Measurements from ENCODE around the gene KLHL42. TPM values are rescaled to one million over a fixed set of nuclear protein-coding genes. Genes with fewer than 3 reads are reported as not detected.

Gene KLHL42
- total RNA-seq, 1 donor from 2014 or later, result 25.0 TPM

GRCh38 chr12:27747111-27747820 lies 32.8 kb upstream of the KLHL42 start:
- no peak for TF ChIP-seq CTCF (IDR thresholded peaks at IDR 0.05)
- intact Hi-C loops (cut with DNase I), result no loop called here
- DNase-seq, result no peak
- no peak for ATAC-seq
- Histone ChIP-seq H3K4me1 (peaks cover 9% of the 10 kb centered on the region), H3K4me3 (no peak overlapping the region), H3K27ac (peak overlapping the region; percentile 61), H3K36me3 (no peaks in the 10 kb centered on the region), H3K27me3 (no peaks in the 10 kb centered on the region), H3K9me3 (no peaks in the 10 kb centered on the region)

DNA sequence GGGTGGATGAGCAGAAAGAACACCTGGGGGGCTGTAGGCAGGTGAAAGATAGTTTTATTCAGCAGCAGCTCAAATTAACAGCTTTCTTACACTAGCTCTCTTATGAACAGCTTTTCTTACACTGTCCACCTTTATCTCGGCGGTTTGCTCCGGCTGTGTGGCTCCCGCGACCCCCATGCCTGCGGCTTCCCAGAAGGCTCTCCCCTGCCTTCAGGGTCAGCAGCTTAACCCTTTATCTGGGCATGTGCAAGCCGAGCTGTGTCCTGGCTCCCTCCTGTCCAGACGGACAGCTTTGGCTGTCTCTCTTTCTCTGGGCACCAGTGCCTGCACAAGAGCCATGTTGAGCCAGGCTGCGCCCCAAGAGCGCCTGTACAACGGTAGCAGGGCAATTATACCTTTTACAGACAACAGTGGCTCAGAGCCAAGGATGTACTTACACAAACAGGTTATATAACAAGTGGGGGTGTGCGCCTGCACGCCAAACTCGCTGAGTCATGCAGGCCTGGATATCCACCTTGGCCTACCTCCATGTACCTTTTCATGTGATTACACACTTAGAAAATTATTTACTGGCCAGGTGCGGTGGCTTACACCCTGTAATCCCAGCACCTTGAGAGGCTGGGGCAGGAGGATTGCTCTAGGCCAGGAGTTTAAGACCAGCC lies 28.5 kb upstream of the KLHL42 start:
- Histone ChIP-seq H3K4me3 (no peak overlapping the region), H3K36me3 (peaks cover 16% of the 10 kb centered on the region), H3K27ac (no peak overlapping the region), H3K27me3 (no peaks in the 10 kb centered on the region), H3K4me1 (peaks cover 9% of the 10 kb centered on the region), H3K9me3 (no peaks in the 10 kb centered on the region)
- ATAC-seq (peak; percentile 57), DNase-seq (no peak)
- TF ChIP-seq CTCF (IDR thresholded peaks at IDR 0.05), result no peak
- intact Hi-C loops (cut with DNase I), result no loop called here

- Histone ChIP-seq H3K27ac (no peak overlapping the region), H3K9me3 (no peaks in the 10 kb centered on the region), H3K4me3 (no peak overlapping the region), H3K4me1 (no peaks in the 10 kb centered on the region), H3K27me3 (no peaks in the 10 kb centered on the region), H3K36me3 (peaks cover 24% of the 10 kb centered on the region)
- intact Hi-C loops (cut with DNase I), result no loop called here
- TF ChIP-seq CTCF (IDR thresholded peaks at IDR 0.05), result no peak
- DNase-seq (no peak), ATAC-seq (no peak)
These were observed 25.2 kb upstream of the KLHL42 start for GRCh38 chr12:27754795-27755194.

- no peak overlapping the region for H3K4me3 ChIP-seq
- intact Hi-C loops (cut with DNase I), result no loop called here
- H3K4me1 ChIP-seq, result no peaks in the 10 kb centered on the region
- no peak overlapping the region for H3K27ac ChIP-seq
- no peaks in the 10 kb centered on the region for H3K27me3 ChIP-seq
- no peaks in the 10 kb centered on the region for H3K9me3 ChIP-seq
- no peak for ATAC-seq
- H3K36me3 ChIP-seq, result peaks cover 27% of the 10 kb centered on the region
- no peak for DNase-seq
- TF ChIP-seq CTCF (IDR thresholded peaks at IDR 0.05), result no peak
These were observed 23.3 kb upstream of the KLHL42 start for GRCh38 chr12:27756670-27757195.

DNA sequence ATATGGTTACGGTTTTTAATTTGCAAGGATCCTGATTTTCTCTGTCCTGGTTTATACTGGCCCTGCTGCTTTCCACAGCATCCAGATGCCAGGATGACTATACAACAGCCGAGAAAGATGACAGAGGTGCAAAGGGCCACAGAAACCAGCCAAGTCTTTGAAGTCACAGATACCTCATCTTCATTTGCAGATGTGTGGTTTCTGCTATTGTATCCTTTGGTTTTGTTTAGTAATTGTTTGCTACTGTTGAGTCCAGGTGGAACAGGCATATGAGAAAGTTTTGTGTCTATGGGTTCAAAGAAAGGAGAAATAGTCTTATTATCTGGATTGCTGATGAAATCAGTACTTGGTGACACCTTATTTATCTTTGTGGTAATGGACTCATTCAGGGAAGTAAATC lies 17.3 kb upstream of the KLHL42 start:
- Histone ChIP-seq H3K4me1 (no peaks in the 10 kb centered on the region), H3K36me3 (peaks cover 8% of the 10 kb centered on the region), H3K9me3 (no peaks in the 10 kb centered on the region), H3K27ac (no peak overlapping the region), H3K27me3 (no peaks in the 10 kb centered on the region), H3K4me3 (no peak overlapping the region)
- DNase-seq (no peak), ATAC-seq (no peak)
- intact Hi-C loops (cut with DNase I), result no loop called here
- no peak for TF ChIP-seq CTCF (IDR thresholded peaks at IDR 0.05)
